ENCODE results near the gene CSTF3. TPM values are rescaled to one million over a fixed set of nuclear protein-coding genes. Genes with fewer than 3 reads are reported as not detected.

Gene CSTF3
- total and polyA plus RNA-seq, 9 of the 15 experiments (the other 6 are each of a cell fraction or from before 2014, with no cell fraction given), result 37.0 to 111 (median 61.0) TPM

GRCh38 chr11:33207408-33207985 is 46.2 kb upstream of the CSTF3 start:
- H3K9me1 ChIP-seq (ENCODE audit: control insufficient read depth, insufficient read depth, low read length), result no peaks in the 10 kb centered on the region
- POLR2A ChIA-PET, result interaction anchor here (0.8 kb wide), 1 partner anchor 13 kb away, joined by 3 read pairs; no protein-coding TSS in a partner anchor
- DNase-seq (ENCODE audit: extremely low read depth in 1 of 4, low spot score in 3 of 4) (peak; percentile 10 to 58 (median 34)), FAIRE-seq (peak; percentile 76), ATAC-seq (peak; percentile 78)
- no peak overlapping the region for H3K4me3 ChIP-seq
- H3K9ac ChIP-seq (ENCODE audit: insufficient read depth in 1 of 2, low read depth in 2 of 2, low read length in 2 of 2), result peak overlapping the region in 1 of 2 experiments; percentile 82; a peak in 1 of 4 replicates
- H3K9me3 ChIP-seq (replicated peaks; ENCODE audit: control insufficient read depth, insufficient read depth, low read depth, low read length), result no peaks in the 10 kb centered on the region
- peak overlapping the region; percentile 26; the same call in 2 of the 3 replicates for H3K27ac ChIP-seq (ENCODE audit: extremely low read depth, low read depth, low read length)
- H3K4me1 ChIP-seq (replicated peaks in 1 of 2; ENCODE audit: control insufficient read depth in 2 of 2, insufficient read depth in 2 of 2, low read length in 2 of 2), result peaks cover 6 to 9% of the 10 kb centered on the region in 2 experiments; a peak in 4 of 5 replicates
- H3K36me3 ChIP-seq (ENCODE audit: control insufficient read depth, insufficient read depth, low read length), result no peaks in the 10 kb centered on the region
- intact Hi-C loops (cut with micrococcal nuclease), result no loop called here
- peak overlapping the region; percentile 9; the same call in 1 of the 2 replicates for H3K4me2 ChIP-seq (ENCODE audit: insufficient read depth, low read length)
- WGBS (ENCODE audit: insufficient coverage, low coverage, missing lambda C conversion rate), result 5% methylated on average over 4 of the region's 4 CpGs
- in situ Hi-C loops (cut with MboI), result no loop called here
- BruUV-seq (replicated peaks), result no TSS peak
- H4K20me1 ChIP-seq (replicated peaks; ENCODE audit: control insufficient read depth, insufficient read depth, low read length), result no peaks in the 10 kb centered on the region
- CTCF ChIA-PET (ENCODE audit: low intra/inter-chr PET ratio), result no interaction called here
- H2AFZ ChIP-seq (ENCODE audit: low read depth, low read length), result peak overlapping the region; percentile 95
- H3K79me2 ChIP-seq (ENCODE audit: control insufficient read depth, insufficient read depth, low read length), result no peaks in the 10 kb centered on the region
- H3K27me3 ChIP-seq (ENCODE audit: control insufficient read depth in 2 of 2, insufficient read depth in 2 of 2, low read length in 2 of 2), result no peaks in the 10 kb centered on the region
- TF ChIP-seq HDAC8 (tag; IDR thresholded peaks at IDR 0.05) (no peak), ZNF24 (IDR thresholded peaks at IDR 0.05) (no peak), CHD2 (IDR thresholded peaks at IDR 0.05; ENCODE audit: low read depth, low read length) (no peak), KDM5B (IDR thresholded peaks at IDR 0.05; ENCODE audit: insufficient replicate concordance, low read depth, low read length) (no peak), TSHZ1 (CRISPR knock-in tag; IDR thresholded peaks at IDR 0.05) (no peak), POLR2A (conservative IDR thresholded peaks at IDR 0.05) (no peak), CEBPB (tag; IDR thresholded peaks at IDR 0.05) (0 out of 2 replicates have a peak, but pooled peaks have one; percentile 5), TARDBP (IDR thresholded peaks at IDR 0.05) (no peak), PML (IDR thresholded peaks at IDR 0.05; ENCODE audit: low read length) (no peak), ZFP36 (IDR thresholded peaks at IDR 0.05; ENCODE audit: low read depth, low read length, partially characterized antibody) (peak; percentile 56), ZNF778 (CRISPR knock-in tag; IDR thresholded peaks at IDR 0.05) (no peak), RCOR1 (IDR thresholded peaks at IDR 0.05; ENCODE audit: borderline replicate concordance in 1 of 2, low read depth in 2 of 2, low read length in 2 of 2) (0 out of 4 replicates have a peak, but pooled peaks of 1 of the 2 experiments have one; percentile 13), CREB1 (IDR thresholded peaks at IDR 0.05) (no peak), CREB1 (CRISPR knock-in tag; IDR thresholded peaks at IDR 0.05) (no peak), TAF1 (IDR thresholded peaks at IDR 0.05; ENCODE audit: control insufficient read depth, extremely low read depth, insufficient read depth, low read length, severe bottlenecking) (no peak), BRCA1 (IDR thresholded peaks at IDR 0.05) (no peak), BRCA1 (CRISPR knock-in tag; IDR thresholded peaks at IDR 0.05) (no peak), ZNF263 (CRISPR knock-in tag; IDR thresholded peaks at IDR 0.05; ENCODE audit: borderline replicate concordance) (no peak), STAT6 (CRISPR knock-in tag; IDR thresholded peaks at IDR 0.05) (no peak)
